ENCODE data around the gene NLRC3.

NLRC3 gene

DNA sequence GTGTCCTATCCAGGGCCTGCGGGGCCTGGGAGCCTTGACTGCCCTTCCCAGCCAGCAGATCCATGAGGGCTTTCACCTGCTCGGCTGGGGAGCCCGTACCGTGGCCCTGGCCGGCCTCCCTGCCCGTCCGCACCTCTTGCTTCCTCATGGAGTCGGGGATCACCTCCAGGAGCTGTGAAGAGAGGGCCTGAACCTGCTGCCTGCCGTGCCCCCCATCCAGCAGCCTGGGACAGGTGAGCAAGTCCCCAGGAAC, 12.4 kb downstream of the NLRC3 start:
- H3K4ac ChIP-seq (ENCODE audit: low read depth, low read length), result no peak overlapping the region
- no peaks in the 10 kb centered on the region for H3K79me1 ChIP-seq (ENCODE audit: low read length)
- no CpG with 5 or more reads among the region's 9 CpGs for WGBS (ENCODE audit: extremely low coverage, insufficient coverage, low lambda C conversion rate)
- H2BK5ac ChIP-seq (ENCODE audit: low read length), result no peak overlapping the region
- H4K5ac ChIP-seq (ENCODE audit: low read length), result no peak overlapping the region
- H3K36me3 ChIP-seq (ENCODE audit: control insufficient read depth, insufficient read depth, low read length), result no peaks in the 10 kb centered on the region
- DNase-seq, result no peak
- H3K4me2 ChIP-seq (ENCODE audit: low read length), result no peak overlapping the region
- H3K27me3 ChIP-seq (ENCODE audit: insufficient read depth, low read length, poor library complexity), result no peaks in the 10 kb centered on the region
- H3K18ac ChIP-seq (ENCODE audit: low read length), result no peak overlapping the region
- no peaks in the 10 kb centered on the region for H3K79me2 ChIP-seq (ENCODE audit: control insufficient read depth, insufficient read depth, low read length)
- no peak overlapping the region for H3K56ac ChIP-seq (ENCODE audit: low read length)
- no peak overlapping the region for H3K9ac ChIP-seq (ENCODE audit: low read length)
- no peak overlapping the region for H3K27ac ChIP-seq (ENCODE audit: low read depth, low read length)
- H3K4me3 ChIP-seq (ENCODE audit: low read length), result no peak overlapping the region
- no peaks in the 10 kb centered on the region for H3K4me1 ChIP-seq (ENCODE audit: control insufficient read depth, low read depth, low read length)
- no peak overlapping the region for H2AK5ac ChIP-seq (ENCODE audit: low read length)
- no peak overlapping the region for H2BK15ac ChIP-seq (replicated peaks; ENCODE audit: low read depth)
- H2BK120ac ChIP-seq (ENCODE audit: low read depth, low read length), result no peak overlapping the region
- no peak overlapping the region for H3K23ac ChIP-seq (ENCODE audit: low read length)
- no peak overlapping the region for H4K8ac ChIP-seq (ENCODE audit: low read depth, low read length)

DNA sequence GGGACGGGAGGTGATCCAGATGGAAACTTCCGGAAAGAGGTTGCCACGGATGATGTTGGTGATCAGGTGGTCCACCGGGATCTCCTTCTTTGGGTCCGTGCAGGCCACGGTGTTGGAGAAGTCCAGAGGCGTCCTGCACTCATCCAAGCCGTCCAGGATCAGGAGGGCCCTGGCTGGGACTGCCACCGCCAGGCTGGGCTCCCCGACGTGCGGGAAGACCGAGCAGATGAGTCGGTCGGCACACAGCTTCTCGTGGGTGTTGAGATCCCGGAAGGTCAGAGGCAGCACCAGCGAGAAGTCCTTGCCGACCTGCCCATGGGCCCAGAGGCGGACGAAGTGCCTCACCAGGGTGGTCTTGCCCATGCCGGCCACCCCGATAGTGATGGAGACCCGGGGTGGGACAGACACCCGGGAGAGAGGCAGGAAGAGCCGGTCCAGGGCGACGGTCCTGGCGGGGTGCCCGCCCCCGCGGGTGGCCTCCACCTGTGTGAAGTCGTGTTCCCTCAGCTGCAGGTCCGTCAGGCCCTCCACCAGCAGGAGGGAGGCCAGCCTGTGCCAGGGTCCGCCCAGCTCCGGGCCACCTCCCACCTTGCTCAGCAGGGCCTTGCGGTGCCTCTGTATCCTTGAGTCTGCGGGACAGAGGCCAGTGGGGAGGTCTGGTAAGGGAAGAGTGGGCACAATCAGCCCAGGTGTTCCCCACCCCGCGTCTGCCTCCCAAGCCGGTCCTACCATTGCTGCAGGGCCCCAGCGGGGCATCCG, 12.9 kb downstream of the NLRC3 start:
- H3K36me3 ChIP-seq (ENCODE audit: control insufficient read depth, insufficient read depth, low read length), result no peaks in the 10 kb centered on the region
- H3K4ac ChIP-seq (ENCODE audit: low read depth, low read length), result no peak overlapping the region
- no peak overlapping the region for H4K5ac ChIP-seq (ENCODE audit: low read length)
- WGBS (ENCODE audit: extremely low coverage, insufficient coverage, low lambda C conversion rate), result no CpG with 5 or more reads among the region's 43 CpGs
- no peak overlapping the region for H2BK5ac ChIP-seq (ENCODE audit: low read length)
- no peak overlapping the region for H2BK15ac ChIP-seq (replicated peaks; ENCODE audit: low read depth)
- H2BK120ac ChIP-seq (ENCODE audit: low read depth, low read length), result no peak overlapping the region
- no peak overlapping the region for H3K9ac ChIP-seq (ENCODE audit: low read length)
- H3K23ac ChIP-seq (ENCODE audit: low read length), result no peak overlapping the region
- H3K4me3 ChIP-seq (ENCODE audit: low read length), result no peak overlapping the region
- no peak overlapping the region for H3K27ac ChIP-seq (ENCODE audit: low read depth, low read length)
- no peaks in the 10 kb centered on the region for H3K79me1 ChIP-seq (ENCODE audit: low read length)
- H3K4me2 ChIP-seq (ENCODE audit: low read length), result no peak overlapping the region
- no peak overlapping the region for H3K18ac ChIP-seq (ENCODE audit: low read length)
- no peak overlapping the region for H2AK5ac ChIP-seq (ENCODE audit: low read length)
- no peak overlapping the region for H3K56ac ChIP-seq (ENCODE audit: low read length)
- DNase-seq, result no peak
- no peaks in the 10 kb centered on the region for H3K4me1 ChIP-seq (ENCODE audit: control insufficient read depth, low read depth, low read length)
- H3K27me3 ChIP-seq (ENCODE audit: insufficient read depth, low read length, poor library complexity), result no peaks in the 10 kb centered on the region
- H4K8ac ChIP-seq (ENCODE audit: low read depth, low read length), result no peak overlapping the region
- no peaks in the 10 kb centered on the region for H3K79me2 ChIP-seq (ENCODE audit: control insufficient read depth, insufficient read depth, low read length)

DNA sequence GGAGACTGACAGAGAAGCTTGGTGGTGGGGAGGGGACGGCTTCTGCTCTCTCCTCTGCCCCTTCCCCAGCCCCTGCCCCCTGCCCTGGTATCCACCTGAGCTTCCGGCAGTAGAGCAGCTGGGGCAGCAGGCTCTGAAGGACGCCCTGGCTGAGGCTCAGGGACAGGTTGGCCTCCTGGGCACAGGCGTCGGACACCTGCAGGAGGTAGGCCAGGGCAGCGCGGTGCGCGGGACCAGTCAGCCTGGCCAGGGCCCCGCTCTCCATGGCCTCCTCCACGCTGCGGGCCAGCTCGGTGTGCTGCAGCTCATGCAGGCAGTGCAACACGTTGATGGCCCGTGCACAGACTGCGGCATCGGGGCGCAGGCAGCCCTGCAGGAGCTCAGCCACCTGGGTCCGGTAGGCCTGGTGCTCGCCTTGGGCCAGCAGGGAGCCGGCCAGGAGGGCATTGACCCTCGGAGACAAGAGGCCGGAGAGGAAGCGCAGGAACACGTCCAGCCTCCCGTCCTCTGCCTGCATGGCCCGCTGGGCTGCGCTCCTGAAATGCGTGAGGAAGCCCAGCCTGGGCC, 14.2 kb downstream of the NLRC3 start:
- Histone ChIP-seq H3K36me3 (ENCODE audit: control insufficient read depth, insufficient read depth, low read length) (no peaks in the 10 kb centered on the region), H3K18ac (ENCODE audit: low read length) (no peak overlapping the region), H3K4me3 (ENCODE audit: low read length) (no peak overlapping the region), H2BK15ac (replicated peaks; ENCODE audit: low read depth) (no peak overlapping the region), H3K4me2 (ENCODE audit: low read length) (no peak overlapping the region), H3K4ac (ENCODE audit: low read depth, low read length) (no peak overlapping the region), H2BK120ac (ENCODE audit: low read depth, low read length) (no peak overlapping the region), H3K27me3 (ENCODE audit: insufficient read depth, low read length, poor library complexity) (no peaks in the 10 kb centered on the region), H2AK5ac (ENCODE audit: low read length) (no peak overlapping the region), H3K27ac (ENCODE audit: low read depth, low read length) (no peak overlapping the region), H3K23ac (ENCODE audit: low read length) (no peak overlapping the region), H2BK5ac (ENCODE audit: low read length) (no peak overlapping the region), H4K5ac (ENCODE audit: low read length) (no peak overlapping the region), H3K79me2 (ENCODE audit: control insufficient read depth, insufficient read depth, low read length) (no peaks in the 10 kb centered on the region), H4K8ac (ENCODE audit: low read depth, low read length) (no peak overlapping the region), H3K4me1 (ENCODE audit: control insufficient read depth, low read depth, low read length) (no peaks in the 10 kb centered on the region), H3K9ac (ENCODE audit: low read length) (no peak overlapping the region), H3K79me1 (ENCODE audit: low read length) (no peaks in the 10 kb centered on the region), H3K56ac (ENCODE audit: low read length) (no peak overlapping the region)
- no peak for DNase-seq
- WGBS (ENCODE audit: extremely low coverage, insufficient coverage, low lambda C conversion rate), result no CpG with 5 or more reads among the region's 29 CpGs

DNA sequence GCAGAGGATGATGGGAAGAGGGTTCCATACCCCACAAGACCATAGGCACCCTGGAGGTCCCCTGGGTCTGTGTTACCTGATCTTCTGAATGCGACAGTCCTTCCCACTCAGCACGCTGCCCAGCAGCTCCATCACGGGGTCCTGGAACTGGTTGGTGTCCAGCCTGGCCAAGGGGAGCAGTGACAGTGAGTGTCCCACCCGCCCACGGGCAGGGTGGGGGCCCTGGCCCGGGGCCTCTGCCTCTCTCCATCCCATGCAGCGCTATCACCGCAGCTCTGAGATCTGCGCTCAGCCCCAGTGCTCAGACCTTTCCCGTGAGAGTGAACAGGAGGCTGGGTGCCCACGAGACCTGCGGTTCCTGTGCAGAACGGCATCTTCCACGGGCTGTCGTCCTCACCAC, 15.6 kb downstream of the NLRC3 start:
- H3K36me3 ChIP-seq (ENCODE audit: control insufficient read depth, insufficient read depth, low read length), result no peaks in the 10 kb centered on the region
- no peak overlapping the region for H3K9ac ChIP-seq (ENCODE audit: low read length)
- no peak overlapping the region for H3K4me3 ChIP-seq (ENCODE audit: low read length)
- no peak overlapping the region for H2BK120ac ChIP-seq (ENCODE audit: low read depth, low read length)
- no peak overlapping the region for H2BK5ac ChIP-seq (ENCODE audit: low read length)
- DNase-seq, result no peak
- H3K18ac ChIP-seq (ENCODE audit: low read length), result no peak overlapping the region
- no peaks in the 10 kb centered on the region for H3K4me1 ChIP-seq (ENCODE audit: control insufficient read depth, low read depth, low read length)
- H2BK15ac ChIP-seq (replicated peaks; ENCODE audit: low read depth), result no peak overlapping the region
- no peak overlapping the region for H3K27ac ChIP-seq (ENCODE audit: low read depth, low read length)
- H3K4ac ChIP-seq (ENCODE audit: low read depth, low read length), result no peak overlapping the region
- no peak overlapping the region for H3K23ac ChIP-seq (ENCODE audit: low read length)
- no peaks in the 10 kb centered on the region for H3K79me2 ChIP-seq (ENCODE audit: control insufficient read depth, insufficient read depth, low read length)
- H3K56ac ChIP-seq (ENCODE audit: low read length), result no peak overlapping the region
- no peaks in the 10 kb centered on the region for H3K27me3 ChIP-seq (ENCODE audit: insufficient read depth, low read length, poor library complexity)
- H4K8ac ChIP-seq (ENCODE audit: low read depth, low read length), result no peak overlapping the region
- no peak overlapping the region for H3K4me2 ChIP-seq (ENCODE audit: low read length)
- no CpG with 5 or more reads among the region's 15 CpGs for WGBS (ENCODE audit: extremely low coverage, insufficient coverage, low lambda C conversion rate)
- H3K79me1 ChIP-seq (ENCODE audit: low read length), result no peaks in the 10 kb centered on the region
- H2AK5ac ChIP-seq (ENCODE audit: low read length), result no peak overlapping the region
- H4K5ac ChIP-seq (ENCODE audit: low read length), result no peak overlapping the region

DNA sequence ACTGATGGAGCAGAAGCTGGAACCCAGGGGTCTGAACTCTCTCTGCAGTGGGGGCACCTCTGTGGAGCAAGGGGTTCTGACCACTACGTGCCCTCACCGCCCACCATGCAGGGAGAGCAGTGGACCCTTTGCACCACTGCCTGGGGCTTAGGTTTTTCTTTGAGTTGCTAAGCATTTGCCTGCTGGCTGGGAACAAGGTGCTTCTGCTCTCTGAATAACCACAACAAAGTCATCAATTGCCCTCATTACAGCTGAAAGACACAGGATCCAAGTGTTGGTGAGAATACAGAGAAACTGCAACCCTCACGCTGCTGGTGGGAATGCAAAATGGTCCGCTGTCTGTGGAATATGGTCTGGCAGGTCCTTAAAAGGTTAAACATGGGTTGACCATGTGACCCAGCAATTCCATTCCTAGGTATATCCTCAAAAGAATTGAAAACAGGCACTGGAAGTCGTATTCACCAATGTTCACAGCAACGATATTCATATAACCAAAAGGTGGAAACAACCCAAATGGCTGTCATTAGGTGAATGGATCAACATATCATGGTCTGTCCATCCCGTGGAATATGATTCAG, 22.8 kb downstream of the NLRC3 start:
- H3K23ac ChIP-seq (ENCODE audit: low read length), result no peak overlapping the region
- H3K4ac ChIP-seq (ENCODE audit: low read depth, low read length), result no peak overlapping the region
- peaks cover 8% of the 10 kb centered on the region for H3K4me1 ChIP-seq (ENCODE audit: control insufficient read depth, low read depth, low read length)
- no peak overlapping the region for H3K9ac ChIP-seq (ENCODE audit: low read length)
- H3K27me3 ChIP-seq (ENCODE audit: insufficient read depth, low read length, poor library complexity), result no peaks in the 10 kb centered on the region
- peak overlapping the region; percentile 43 for H2AK5ac ChIP-seq (ENCODE audit: low read length)
- H3K18ac ChIP-seq (ENCODE audit: low read length), result no peak overlapping the region
- no peak overlapping the region for H2BK120ac ChIP-seq (ENCODE audit: low read depth, low read length)
- H3K4me3 ChIP-seq (ENCODE audit: low read length), result no peak overlapping the region
- H3K79me1 ChIP-seq (ENCODE audit: low read length), result no peaks in the 10 kb centered on the region
- H3K56ac ChIP-seq (ENCODE audit: low read length), result no peak overlapping the region
- no peak overlapping the region for H4K8ac ChIP-seq (ENCODE audit: low read depth, low read length)
- no peak overlapping the region for H3K27ac ChIP-seq (ENCODE audit: low read depth, low read length)
- no CpG with 5 or more reads among the region's 7 CpGs for WGBS (ENCODE audit: extremely low coverage, insufficient coverage, low lambda C conversion rate)
- H4K5ac ChIP-seq (ENCODE audit: low read length), result no peak overlapping the region
- H3K36me3 ChIP-seq (ENCODE audit: control insufficient read depth, insufficient read depth, low read length), result no peaks in the 10 kb centered on the region
- H3K79me2 ChIP-seq (ENCODE audit: control insufficient read depth, insufficient read depth, low read length), result no peaks in the 10 kb centered on the region
- no peak overlapping the region for H2BK5ac ChIP-seq (ENCODE audit: low read length)
- H2BK15ac ChIP-seq (replicated peaks; ENCODE audit: low read depth), result no peak overlapping the region
- DNase-seq, result no peak
- no peak overlapping the region for H3K4me2 ChIP-seq (ENCODE audit: low read length)
